GM12875 (cell line): ENCODE measurements around the gene COL13A1.

Experiments
- H3K4me3 ChIP-seq: one replicate; pipeline ENCODE4 v1.5.1; 2011; ENCODE audit warnings: low read depth, low read length, control low read depth
- CTCF ChIP-seq: IDR thresholded peaks from 2 replicates; pipeline ENCODE4 v1.5.1; 2011; ENCODE audit warnings: low read depth, mild to moderate bottlenecking, control low read depth, inconsistent platforms, low read length, moderate library complexity, borderline replicate concordance; ENCODE audit not compliant: insufficient read depth

Gene COL13A1

GRCh38 chr10:69789164-69789576 is 12.5 kb upstream of the COL13A1 start:
- TF ChIP-seq CTCF: peak; percentile 69
- H3K4me3 ChIP-seq: no peak overlapping the region

- H3K4me3 ChIP-seq: no peak overlapping the region
- no peak for TF ChIP-seq CTCF
Observed at GRCh38 chr10:69791812-69792211, 9.9 kb upstream of the COL13A1 start.

- no peak overlapping the region for H3K4me3 ChIP-seq
- no peak for TF ChIP-seq CTCF
Observed at GRCh38 chr10:69792341-69792740, 9.4 kb upstream of the COL13A1 start.

GRCh38 chr10:69794673-69795072 is 7.0 kb upstream of the COL13A1 start:
- no peak overlapping the region for H3K4me3 ChIP-seq
- TF ChIP-seq CTCF: no peak

- H3K4me3 ChIP-seq: no peak overlapping the region
- TF ChIP-seq CTCF: no peak
Observed at GRCh38 chr10:69795242-69795934, 6.3 kb upstream of the COL13A1 start.

GRCh38 chr10:69797959-69798358 is 3.7 kb upstream of the COL13A1 start:
- TF ChIP-seq CTCF: no peak

GRCh38 chr10:69800109-69800508 is 1.6 kb upstream of the COL13A1 start:
- H3K4me3 ChIP-seq: no peak overlapping the region
- TF ChIP-seq CTCF: peak; percentile 45; the same call in 1 of the 2 replicates

More at GRCh38 chr10:69797959-69798358, 3.7 kb upstream of the COL13A1 start:
- no peak overlapping the region for H3K4me3 ChIP-seq
